NCI-H1092 (cell line): ENCODE results near the gene RPL13A.
A peak's percentile ranks its signal among the peaks of the same experiment; 100 is the strongest.
"Not testable (repeated sequence)": the region's sequence is repeated elsewhere in the genome, so short reads cannot be mapped to it uniquely, and the experiment has no call there.

ENCODE experiments used
- DNase-seq: peaks from one replicate; lab custom pipeline; 2025; lab: John Stamatoyannopoulos, UW

RPL13A gene

GRCh38 chr19:49456326-49456725, 31.1 kb upstream of the RPL13A start:
- no peak for DNase-seq

GRCh38 chr19:49458567-49458903, 28.9 kb upstream of the RPL13A start:
- DNase-seq, result no peak

DNA sequence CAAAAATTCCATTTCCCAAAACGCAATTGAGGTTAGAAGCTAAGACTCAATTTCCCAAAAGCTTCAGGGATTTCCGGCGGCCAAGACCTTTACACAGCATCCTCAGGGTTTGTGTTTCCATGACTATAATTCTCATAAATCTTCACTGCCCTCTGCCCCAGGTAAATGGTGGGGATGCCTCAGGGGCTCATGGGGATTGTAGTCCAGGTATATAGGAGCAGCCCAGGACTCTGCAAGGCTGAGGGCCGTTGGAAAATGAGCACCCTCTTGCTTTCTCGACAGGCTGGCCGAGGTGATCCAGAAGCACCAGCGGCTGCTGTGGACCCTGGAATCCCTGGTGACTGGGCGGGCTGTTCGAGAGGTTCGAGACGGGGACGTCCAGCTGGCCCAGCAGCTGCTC, 28.0 kb upstream of the RPL13A start:
- no peak for DNase-seq

- DNase-seq, result not testable (repeated sequence)
These were observed 26.3 kb upstream of the RPL13A start for GRCh38 chr19:49461130-49461529.

DNA sequence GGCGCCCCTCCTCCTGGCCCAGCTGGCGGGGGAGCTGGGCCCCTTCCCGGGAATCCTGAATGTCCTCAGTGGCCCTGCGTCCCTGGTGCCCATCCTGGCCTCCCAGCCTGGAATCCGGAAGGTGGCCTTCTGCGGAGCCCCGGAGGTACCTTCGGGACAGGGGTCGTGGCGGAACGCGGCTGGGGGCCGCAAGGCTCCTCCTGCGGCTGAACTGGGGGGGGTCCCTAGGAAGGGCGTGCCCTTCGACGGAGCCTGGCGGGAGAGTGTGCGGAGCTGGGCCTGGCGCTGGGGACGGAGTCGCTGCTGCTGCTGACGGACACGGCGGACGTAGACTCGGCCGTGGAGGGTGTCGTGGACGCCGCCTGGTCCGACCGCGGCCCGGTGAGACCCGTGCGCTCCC, 25.8 kb upstream of the RPL13A start:
- DNase-seq, result no peak

- DNase-seq, result no peak
These were observed 24.9 kb upstream of the RPL13A start for GRCh38 chr19:49462492-49462891.

- no peak for DNase-seq
These were observed 23.3 kb upstream of the RPL13A start for GRCh38 chr19:49463960-49464740.

DNA sequence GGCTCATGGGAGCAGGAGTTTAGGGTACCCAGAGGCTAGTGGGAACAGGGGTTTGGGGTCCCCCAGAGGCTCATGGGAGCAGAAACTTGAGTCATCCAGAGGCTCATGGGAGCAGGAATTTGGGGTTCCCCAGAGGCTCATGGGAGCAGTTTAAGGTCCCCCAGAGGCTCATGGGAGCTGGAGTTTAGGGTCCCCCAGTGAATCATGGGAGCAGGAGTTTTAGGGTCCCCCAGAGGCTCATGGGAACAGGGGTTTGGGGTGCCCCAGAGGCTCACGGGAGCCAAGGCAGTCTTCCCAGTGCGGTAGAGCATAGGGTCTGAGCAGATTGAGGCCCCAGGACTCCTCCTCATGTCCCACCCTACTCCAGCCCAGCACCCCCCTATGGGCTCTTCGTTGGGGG, 22.0 kb upstream of the RPL13A start:
- no peak for DNase-seq

DNA sequence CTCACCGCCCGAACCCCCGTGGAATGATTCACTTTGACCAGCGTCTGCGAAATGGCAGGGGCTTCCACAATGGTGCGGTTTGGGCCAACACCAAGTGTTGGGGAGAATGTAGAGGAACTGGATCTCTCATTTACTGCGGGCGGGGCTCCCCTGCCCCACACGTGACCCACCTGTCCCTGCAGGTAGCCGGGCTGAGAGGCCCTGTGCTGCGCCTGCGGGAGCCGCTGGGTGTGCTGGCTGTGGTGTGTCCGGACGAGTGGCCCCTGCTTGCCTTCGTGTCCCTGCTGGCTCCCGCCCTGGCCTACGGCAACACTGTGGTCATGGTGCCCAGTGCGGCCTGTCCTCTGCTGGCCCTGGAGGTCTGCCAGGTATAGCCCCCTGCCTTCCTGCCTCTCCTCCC, 19.2 kb upstream of the RPL13A start:
- DNase-seq, result no peak

DNA sequence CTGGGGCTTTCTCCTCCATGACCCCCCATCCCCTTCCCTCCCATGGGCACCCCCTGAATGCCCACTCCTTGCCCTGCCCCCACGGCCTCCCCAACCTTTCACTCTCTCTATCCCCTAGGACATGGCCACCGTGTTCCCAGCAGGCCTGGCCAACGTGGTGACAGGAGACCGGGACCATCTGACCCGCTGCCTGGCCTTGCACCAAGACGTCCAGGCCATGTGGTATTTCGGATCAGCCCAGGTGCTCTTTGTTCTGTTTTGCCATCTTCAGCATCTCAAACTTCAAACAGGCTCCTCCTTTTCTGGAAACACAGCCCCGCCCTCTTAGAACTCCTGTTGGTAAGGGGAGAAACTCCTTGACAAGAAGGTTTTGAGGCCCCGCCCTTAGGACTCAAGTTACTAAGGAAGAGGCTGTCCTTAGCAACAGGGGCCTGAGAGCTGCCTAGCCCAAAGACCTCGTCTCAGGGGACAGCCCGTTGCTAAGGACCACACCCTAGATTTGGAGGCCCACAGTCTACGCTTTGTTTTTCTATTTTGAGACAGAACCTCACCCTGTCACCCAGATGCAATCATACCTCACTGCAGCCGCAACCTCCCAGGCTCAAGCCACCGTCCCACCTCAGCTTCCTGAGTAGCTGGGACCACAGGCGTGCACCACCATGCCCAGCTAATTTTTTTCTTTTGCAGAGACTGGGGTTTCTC, 18.5 kb upstream of the RPL13A start:
- DNase-seq, result no peak

DNA sequence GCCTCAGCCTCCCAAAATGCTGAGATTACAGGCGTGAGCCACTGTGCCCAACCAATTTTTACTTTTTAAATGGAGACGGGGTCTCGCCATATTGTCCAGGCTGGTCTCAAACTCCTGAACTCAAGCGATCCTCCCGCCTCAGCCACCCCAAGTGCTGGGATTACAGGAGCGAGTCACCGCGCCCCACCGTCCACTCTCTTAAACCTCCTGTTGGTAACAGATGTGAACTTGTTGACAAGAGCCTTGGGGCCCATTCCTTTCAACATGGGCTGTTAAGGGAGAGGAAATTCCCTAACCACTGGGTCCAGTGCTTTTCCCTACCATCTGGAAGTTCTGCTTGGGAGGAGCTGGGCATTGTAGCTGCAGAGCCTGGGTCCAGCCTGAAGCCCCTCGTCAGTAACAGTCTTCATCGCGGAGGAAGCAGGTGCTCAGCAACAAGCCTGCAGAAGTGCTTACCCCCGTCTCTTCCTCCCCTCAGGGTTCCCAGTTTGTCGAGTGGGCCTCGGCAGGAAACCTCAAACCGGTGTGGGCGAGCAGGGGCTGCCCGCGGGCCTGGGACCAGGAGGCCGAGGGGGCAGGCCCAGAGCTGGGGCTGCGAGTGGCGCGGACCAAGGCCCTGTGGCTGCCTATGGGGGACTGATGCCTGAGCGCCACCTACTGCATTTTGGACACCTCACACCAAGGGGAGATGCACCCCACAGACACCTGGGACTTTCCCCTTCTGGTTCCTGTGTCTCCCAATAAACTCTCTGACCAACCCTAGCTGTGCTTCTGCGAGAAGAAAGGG, 17.4 kb upstream of the RPL13A start:
- no peak for DNase-seq

DNA sequence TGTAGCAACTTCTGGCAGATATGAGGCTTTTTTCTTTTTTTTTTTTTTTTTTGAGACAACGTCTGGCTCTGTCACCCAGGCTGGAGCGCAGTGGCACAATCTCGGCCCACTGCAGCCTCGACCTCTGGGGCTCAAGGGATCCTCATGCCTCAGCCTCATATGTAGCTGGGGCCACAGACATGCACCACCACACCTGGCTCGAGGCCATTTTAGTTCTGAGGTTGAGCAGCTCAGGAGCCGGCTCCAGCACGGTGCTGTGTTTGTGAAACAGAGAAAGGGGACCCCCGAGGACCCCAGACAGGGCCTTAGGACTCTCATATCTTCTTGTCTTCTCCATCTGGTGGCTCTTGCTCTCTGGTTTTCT, 16.8 kb upstream of the RPL13A start:
- no peak for DNase-seq

DNA sequence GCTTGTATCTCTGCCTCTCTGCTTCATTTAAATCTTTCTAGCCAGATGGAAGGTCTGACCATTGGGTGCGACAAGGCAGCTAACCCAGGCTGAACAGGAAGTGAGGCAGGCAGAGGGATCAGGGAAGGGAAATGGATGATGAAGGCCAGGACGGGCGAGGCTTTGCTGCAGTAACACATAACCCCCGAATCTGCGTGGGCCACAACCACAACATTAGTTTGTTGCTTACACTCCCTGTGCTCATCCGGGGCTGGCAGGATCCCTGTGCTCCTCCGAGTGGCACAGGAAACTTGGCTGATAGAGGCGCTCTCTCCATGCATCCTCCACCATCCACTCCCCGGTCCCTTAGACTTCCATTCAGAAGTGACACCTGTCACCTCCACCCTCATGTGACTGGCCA, 14.5 kb upstream of the RPL13A start:
- no peak for DNase-seq

GRCh38 chr19:49473501-49473867, 13.9 kb upstream of the RPL13A start:
- DNase-seq, result not testable (repeated sequence)

- DNase-seq, result peak; percentile 9
These were observed 13.4 kb upstream of the RPL13A start, which contains the start of gene FLT3LG for GRCh38 chr19:49473868-49474541. Gene FLT3LG (plus strand): TSS chr19:49474215. CDS start chr19:49474640, 425 bp downstream.

GRCh38 chr19:49474542-49474924, 12.9 kb upstream of the RPL13A start:
- no peak for DNase-seq

DNA sequence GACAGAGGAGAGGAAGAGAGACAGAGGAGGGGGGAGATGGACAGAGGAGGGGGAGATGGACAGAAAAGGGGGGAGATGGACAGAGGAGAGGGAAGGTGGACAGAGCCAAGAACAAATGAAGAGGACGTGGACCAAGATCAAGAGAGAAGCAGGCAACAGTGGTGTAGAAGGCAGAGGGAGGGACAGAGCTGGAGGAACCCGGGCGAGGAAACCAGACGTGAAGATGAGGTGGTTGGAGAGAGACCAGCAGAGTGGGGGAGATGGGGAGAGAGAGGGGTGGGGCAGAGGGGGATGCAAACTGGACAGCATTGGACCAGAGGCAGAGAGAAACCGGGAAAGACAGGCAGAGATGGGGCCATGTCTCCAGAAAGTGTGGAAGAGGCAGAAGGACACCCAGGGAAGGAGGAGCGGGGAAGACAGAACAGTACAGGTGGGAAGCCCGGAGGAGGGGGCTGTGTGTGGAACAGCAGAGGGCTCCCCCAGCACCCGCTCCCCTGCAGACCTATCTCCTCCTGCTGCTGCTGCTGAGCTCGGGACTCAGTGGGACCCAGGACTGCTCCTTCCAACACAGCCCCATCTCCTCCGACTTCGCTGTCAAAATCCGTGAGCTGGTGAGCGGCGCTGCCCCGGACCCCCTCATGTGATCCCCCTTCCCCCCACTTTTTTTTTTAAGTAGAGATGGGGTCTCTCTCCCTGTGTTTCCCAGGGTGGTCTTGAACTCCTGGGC, 12.1 kb upstream of the RPL13A start:
- no peak for DNase-seq

GRCh38 chr19:49475995-49476880, 11.2 kb upstream of the RPL13A start:
- DNase-seq, result no peak

GRCh38 chr19:49479975-49480628, 7.3 kb upstream of the RPL13A start:
- DNase-seq, result no peak

DNA sequence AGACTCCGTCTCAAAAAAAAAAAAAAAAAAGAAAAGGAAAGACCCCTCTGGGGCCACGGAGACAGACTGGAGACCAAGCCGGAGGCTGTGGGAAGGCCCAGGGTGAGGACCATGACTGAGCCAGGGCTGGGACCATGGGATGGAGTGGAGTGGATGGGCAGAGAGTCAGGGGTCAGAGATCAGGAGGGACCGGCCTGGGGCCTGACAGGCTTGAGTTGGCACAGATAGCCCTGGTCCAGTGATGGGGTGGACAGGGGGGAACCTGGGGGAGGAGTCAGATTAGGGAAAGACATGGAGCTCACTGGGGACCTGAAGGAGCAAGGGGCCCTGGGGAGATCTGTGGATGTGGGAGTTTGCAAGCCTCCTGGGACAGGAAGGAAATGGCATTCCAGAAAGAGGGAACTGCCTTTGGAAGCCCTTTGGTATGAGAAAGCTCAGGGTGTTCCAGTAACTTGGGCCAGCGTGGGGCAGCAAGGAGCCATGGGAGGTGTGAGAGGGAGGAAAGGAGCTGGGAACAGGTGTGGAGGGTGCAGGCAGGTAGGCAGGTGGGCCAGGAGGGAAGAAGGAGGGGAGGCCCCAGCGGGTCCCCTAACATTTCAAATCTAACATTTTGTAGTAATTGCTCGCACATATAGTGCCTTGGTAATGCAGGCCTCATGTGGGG, 6.3 kb upstream of the RPL13A start:
- no peak for DNase-seq
